Erythroblast (primary cell): ENCODE results near the gene CROCC2.

ENCODE experiments used
- DNase-seq, 2 experiments: peaks; one replicate each; lab custom pipeline; 2025; lab: John Stamatoyannopoulos, UW
- GATA1 ChIP-seq: IDR thresholded peaks from 2 replicates; pipeline ENCODE4 v1.6.1; 2011; ENCODE audit warnings: low read depth, mild to moderate bottlenecking, control low read depth, low read length, moderate library complexity
- POLR2A ChIP-seq: IDR thresholded peaks from 2 replicates; pipeline ENCODE4 v1.6.1; 2011; ENCODE audit warnings: mild to moderate bottlenecking, low read length

The CROCC2 gene

DNA sequence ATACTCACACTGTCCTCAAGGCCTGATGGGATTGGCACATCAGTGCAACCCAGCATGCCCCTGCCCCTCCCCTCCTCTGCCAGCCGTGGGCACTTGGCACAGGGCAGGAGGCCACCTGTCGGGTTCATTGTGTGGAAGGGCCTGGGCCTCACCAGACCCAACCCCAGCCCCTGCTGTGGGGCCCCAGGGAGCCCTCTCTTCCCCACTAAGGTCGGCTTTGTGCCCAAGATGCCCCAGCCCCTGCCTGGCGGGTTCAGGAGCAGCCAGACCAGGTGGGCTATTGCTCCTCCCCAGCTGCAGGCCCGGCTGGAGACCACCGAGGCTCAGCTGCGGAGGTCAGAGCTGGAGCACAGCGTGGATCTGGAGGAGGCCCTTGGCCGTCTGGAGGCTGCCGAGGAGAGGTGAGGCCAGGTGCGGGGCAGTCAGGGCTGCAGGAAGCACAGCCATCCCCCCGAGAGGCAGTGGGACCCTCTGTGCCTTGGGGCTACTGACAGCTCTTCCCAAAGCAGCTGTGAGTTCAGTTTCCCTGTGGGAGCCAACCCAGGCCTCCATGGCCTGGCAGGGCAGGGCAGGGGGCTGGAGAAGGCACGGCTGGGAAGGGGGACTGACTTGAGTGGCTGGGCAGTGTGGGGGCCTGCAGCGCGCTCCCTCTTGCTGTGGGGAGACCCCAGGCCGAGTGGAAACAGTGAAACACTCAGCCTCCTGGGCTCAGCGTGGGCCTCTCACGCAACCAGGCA lies 16.3 kb downstream of the CROCC2 start:
- no peak for DNase-seq

DNA sequence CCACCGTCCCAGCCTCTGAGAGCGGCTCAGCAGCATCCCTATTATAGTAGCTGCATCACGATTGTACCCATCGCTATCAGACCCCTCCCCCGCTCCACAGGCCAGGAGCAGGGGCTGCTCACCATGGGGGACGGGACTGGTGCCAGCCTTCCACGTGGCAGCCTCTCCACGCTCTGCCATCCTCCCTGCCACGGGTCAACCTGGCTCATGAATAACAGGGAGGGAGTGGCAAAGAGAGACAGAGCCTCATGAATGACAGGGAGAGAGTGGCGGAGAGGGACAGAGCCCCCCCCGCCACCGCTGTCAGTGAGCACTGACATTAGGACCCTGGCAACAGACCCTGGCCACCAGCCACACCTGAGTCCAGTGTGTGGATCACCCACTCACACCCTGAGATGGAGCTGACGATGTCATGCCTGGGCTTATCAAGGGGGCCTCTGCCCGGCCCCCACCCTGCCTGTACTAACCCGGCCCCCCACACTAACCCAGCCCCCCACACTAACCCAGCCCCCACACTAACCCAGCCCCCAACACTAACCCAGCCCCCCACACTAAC lies 16.9 kb downstream of the CROCC2 start:
- no peak for DNase-seq
- no peak for TF ChIP-seq POLR2A
- no peak for TF ChIP-seq GATA1

More for the DNA sequence above, 16.3 kb downstream of the CROCC2 start:
- TF ChIP-seq POLR2A: no peak
- TF ChIP-seq GATA1: no peak

DNA sequence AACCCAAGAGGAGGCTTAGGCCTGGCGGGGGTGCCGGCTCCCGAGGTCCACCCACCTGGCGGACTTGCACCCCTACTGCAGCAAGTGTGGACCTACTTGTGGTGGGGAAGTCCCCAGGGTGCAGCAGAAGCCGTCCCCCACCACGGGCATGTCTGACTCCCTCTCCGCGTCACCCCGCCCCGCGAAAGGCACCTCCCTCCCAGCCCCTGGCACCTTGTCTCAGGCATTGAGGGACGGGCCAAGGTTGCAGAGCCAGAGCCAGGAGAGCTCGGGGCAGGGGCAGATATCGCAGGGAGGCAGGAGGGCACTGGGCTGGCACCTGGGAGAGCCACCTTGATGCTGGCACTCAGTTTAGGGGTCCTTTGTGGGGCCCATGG lies 19.0 kb downstream of the CROCC2 start:
- DNase-seq: no peak

DNA sequence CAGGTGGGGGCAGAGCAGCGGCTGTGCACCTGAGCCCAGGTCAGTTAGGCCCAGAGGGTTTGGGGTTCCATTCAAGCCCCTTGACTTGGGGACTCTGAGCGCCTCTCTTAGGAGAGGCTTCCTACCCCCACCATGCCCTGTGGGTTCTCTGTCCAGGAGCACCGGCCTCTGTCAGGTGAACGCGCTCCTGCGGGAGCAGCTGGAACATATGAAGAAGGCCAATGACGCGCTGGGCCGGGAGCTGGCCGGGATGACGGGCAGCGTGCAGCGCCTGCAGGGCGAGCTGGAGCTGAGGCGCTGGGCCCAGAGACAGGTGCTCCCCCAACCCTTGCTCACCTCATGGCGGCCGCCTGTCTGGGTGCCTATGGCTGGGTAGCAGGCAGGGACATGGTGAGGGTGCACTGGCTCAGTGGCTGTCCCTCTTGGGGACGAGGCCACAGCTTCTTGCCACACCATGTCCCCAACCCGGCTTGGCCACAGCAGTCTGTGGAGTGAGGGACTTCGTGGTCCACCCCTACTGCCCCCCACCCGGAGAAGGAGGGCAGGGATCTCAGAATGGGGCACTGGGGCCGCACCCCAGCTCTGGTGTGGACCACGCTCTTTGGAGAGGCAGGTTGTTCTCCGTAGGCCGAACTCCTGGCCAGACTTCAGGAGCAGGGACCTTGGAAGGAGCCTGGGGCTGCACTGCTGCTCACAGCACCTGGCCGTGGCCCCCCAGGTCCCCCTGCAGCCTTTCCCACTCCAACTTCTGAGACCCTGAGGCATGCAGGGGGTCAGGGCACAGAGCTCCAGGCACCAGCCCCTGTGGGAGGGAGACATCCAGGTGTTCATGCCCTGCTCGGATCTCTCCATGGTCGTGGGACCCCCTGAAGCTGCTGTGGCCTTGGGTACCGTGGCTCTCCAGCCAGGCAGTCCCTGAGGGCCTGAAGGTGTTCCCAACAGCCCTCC lies 19.7 kb downstream of the CROCC2 start:
- no peak for DNase-seq
- TF ChIP-seq POLR2A (no peak), GATA1 (no peak)

More for the DNA sequence above, 19.0 kb downstream of the CROCC2 start:
- no peak for TF ChIP-seq POLR2A
- no peak for TF ChIP-seq GATA1

DNA sequence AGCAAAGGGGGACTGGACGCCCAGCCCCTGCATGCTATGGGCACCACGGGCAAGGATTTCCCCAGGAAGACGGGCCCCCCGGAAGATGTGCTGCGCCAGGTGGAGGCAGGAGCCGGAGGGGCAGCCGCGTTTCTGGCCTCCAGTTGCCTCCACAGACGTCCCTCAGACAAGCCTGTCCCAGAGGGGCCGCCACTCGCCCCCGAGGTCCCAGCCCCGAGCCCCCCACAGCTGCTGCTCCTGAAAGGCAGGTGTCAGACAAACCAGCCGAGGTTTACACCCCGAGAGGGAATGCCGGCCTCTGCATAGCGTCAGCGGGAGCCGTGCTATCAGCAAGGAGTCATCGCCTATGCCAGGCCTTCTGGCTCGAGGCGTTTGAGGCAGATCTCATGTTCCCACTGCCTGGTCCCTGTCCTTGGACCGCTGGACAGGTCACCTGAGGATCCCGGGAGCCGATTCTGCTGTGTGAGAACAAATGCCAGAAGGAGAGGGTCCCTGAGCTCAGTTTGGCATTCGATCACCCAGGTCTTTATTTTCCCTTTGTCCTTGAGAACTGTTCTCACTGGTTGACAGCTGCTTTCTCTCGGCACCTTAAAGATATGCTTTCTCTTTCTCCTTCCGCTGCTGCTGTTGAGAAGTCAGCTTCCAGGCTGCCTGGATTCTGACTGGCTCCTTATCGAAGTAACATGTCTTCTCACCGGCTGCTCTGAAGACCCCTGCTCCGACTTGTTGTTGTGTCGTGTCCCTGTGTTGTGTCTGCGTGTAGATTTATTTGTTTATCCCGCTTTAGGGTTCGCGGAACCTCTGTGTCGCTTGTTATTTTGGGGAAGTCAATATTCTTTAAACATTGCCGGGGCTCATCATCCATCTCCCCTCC lies 20.6 kb downstream of the CROCC2 start:
- TF ChIP-seq GATA1 (no peak), POLR2A (no peak)
- no peak for DNase-seq

DNA sequence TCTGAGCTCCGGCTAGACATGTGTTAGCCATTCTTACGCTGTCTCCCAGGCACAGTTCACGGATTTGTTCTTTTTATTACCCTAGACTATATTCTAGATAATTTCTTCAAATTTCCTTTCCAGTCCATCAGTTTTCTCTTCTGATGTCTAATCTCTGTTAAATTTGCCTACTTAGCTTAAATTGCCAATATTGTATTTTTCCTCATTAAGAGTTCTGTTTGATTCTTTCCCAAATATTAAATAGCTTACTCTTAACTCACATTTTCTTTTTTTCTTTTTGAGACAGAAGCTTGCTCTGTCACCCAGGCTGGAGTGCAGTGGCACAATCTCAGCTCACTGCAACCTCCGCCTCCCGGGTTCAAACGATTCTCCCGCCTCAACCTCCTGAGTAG lies 21.2 kb downstream of the CROCC2 start:
- no peak for TF ChIP-seq POLR2A
- TF ChIP-seq GATA1: no peak
- no peak for DNase-seq

DNA sequence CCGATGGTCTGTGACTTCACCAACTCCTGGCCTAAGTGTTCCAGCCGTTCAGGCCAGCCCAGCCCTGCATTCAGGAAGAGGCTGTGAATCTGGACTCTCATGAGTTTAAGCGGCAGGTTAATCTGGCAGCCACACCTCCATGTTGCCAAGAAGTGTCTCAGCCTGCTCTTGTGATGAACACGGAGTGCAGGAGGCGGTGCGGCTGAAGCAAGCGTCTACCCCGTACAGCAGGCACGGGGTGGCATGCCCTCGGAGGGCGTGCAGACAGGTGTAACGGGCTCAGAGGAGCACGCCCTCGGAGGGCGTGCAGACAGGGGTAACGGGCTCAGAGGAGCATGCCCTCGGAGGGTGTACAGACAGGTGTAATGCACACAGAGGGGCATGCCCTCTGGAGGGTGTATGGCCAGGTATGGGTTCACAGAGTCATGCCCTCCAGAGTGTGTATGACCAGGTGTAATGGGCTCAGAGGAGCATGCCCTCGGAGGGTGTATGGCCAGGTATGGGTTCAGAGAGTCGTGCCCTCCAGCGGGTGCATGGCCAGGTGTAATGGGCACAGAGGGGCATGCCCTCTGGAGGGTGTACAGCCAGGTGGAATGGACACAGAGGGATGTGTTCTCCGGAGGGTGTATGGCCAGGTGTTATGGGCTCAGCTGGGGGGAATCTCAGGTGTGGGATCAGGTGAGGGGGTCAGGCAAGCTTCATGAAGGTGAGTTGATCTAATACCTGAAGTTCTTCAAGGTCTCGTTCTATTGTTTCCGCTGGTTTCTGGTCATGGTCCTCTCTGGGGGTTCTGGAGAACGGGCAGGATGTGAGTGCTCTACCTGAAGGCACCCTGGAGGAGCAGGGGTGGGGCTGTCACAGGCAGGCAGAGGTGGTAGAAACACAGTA lies 22.6 kb downstream of the CROCC2 start:
- TF ChIP-seq GATA1 (no peak), POLR2A (no peak)
- DNase-seq: no peak

DNA sequence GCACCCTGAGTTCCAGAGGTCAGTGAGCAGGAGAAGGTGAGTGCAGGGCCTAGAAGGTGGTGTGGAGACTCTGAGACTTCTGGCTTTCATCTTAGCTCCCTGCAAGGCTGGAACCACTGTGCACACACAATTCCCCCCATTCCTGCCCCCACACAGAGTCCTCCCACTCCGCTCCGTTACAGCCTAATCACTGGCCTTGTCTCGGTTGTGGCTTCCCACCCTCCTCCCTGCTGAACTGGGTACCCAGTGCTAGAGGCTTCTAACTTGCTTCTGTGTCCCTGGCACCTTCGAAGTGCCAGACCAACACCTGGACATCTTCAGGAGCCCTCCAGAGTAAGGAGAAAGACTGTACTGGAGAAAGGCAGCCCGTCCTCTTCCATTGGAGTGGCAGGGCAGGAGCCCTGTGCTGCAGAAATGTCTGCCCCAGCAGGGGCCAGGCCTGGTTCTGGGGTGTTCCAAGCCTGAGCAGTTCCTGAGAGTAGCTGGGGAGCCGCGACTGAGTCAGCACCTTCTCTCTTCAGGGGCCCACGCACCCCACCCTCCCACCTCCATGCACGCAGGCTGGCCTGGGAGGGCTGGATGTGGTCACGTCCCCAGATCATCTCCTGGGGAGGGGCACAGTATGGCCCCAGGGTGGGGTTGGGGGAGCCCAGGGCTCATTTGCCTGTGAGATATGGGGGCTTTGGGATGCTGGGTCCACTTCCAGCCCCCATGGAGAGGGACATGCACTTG lies 23.4 kb downstream of the CROCC2 start:
- TF ChIP-seq POLR2A: no peak
- TF ChIP-seq GATA1: no peak
- no peak for DNase-seq

DNA sequence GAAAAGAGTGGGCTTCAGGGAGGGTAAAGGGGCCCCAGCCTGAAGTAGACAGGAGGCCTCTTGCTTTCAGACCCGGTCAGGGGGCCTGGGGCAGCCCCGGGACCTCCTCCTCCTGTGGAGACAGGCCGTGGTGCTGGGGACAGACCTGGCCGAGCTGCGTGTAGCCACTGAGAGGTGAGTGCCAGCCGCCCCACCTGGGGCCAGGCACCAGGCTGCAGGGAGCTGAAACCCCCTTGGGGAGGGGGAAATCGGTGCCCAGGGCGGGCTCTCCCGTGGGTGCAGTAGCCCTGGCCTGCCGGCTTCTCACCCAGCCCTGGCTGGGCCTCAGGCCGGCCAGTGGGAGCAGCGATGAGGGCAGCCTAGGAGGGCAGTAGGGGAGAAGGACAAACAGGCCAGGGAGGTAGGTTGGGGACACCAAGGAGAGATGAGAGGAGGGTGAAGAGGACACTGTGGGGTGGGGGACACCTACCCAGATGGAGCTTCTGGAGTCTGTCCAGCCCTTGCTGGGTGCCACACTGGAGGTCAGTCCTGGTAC lies 24.0 kb downstream of the CROCC2 start:
- no peak for TF ChIP-seq GATA1
- DNase-seq: no peak

DNA sequence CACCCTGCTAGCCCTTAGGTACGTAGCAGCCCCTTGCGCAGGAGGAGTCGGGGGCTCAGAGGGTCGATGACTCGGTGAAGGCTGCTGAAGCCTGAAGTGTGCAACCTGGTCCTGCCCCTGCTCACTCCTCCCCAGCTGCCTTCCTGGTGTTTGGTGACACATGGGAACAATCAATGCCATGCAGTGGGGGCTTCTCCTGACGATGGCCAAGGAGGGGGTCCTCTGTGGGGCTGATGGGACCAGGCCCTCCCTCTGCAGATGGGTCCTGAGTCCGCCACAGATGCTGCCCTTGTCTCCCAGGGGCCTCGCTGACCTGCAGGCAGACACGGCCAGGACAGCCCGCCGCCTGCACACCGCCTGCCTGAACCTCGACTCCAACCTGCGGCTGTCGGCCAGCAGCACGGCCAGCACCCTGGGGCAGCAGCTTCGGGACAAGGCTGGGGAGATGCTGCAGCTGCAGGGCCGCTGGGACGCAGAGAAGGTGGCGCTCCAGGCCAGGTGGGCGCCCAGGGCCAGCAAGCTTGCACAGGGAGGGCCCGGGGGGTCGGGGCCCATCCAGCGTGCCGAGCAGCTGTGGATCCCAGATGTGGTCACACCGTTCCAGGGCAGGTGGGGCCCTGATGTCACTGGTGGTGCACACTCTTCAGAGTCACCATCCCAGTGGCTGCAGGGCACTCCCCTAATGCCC lies 24.6 kb downstream of the CROCC2 start:
- DNase-seq: no peak
- TF ChIP-seq GATA1 (no peak), POLR2A (no peak)

DNA sequence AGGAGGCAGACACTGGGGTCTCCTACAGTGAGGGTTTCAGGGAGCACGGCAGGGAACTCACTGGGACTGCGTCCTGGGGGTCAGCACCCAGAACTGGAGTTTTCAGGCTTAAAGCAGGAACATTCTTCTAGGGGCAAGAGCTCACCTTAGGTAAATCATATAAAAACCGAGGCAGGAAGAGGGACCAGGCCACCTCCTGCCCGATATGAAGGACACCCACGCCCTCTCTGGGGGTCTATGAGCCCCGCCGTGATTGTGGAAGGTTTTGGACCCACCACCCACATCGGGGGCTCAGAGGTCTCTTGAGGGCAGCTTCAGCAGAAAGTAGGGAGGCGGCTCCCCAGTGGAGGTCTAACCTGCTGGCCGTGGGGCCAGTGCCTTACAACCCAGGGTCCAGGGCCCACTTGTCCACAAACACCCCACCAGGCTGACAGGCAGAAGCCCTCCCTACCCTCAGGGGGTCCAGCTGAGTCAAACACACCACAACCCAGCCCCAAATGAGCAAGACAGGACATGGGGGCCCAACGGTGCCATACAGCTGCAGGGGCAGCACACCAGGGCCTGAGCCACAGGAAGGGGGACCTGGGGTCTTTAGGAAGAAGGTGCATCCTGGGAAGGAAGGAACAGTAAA lies 25.3 kb downstream of the CROCC2 start:
- no peak for DNase-seq
- TF ChIP-seq GATA1: no peak
- no peak for TF ChIP-seq POLR2A
